Measurements from ENCODE around the gene AUTS2. TPM values are rescaled to one million over a fixed set of nuclear protein-coding genes. Genes with fewer than 3 reads are reported as not detected.

AUTS2 gene
- total RNA-seq, 1 experiment from 2014 or later = 4.6 TPM

- DNase-seq (ENCODE audit: low read depth) = no peak
Observed at GRCh38 chr7:69843653-69844052, 245.4 kb downstream of the AUTS2 start.

DNA sequence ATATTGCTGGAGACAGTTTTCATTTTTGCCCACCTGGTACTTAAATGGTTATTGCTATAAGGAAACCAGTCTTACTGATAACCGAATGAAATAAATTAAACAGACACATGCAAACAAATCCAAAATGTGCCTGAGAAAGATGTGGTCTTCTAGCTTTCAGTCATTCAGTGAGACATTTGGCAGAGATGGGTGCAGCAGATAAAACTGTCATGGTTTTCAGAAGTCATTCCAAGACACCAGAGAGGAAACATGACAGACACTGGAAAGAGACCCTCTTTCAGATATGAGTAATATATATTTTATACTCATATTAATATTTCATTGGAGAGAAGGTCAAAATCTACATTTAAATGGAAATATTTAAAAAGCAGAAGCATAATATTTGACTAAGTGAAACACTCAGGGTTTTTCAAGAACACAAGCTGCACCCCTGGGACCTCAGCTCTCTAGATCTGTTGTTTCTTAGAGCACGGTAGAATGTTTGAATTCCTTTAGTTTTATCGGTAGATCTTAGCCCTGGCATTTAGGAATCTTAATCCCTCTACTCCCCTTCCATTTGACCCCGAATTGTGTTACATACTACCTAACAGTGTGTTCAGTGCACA lies 246.1 kb downstream of the AUTS2 start:
- no peak for DNase-seq (ENCODE audit: low read depth)

DNA sequence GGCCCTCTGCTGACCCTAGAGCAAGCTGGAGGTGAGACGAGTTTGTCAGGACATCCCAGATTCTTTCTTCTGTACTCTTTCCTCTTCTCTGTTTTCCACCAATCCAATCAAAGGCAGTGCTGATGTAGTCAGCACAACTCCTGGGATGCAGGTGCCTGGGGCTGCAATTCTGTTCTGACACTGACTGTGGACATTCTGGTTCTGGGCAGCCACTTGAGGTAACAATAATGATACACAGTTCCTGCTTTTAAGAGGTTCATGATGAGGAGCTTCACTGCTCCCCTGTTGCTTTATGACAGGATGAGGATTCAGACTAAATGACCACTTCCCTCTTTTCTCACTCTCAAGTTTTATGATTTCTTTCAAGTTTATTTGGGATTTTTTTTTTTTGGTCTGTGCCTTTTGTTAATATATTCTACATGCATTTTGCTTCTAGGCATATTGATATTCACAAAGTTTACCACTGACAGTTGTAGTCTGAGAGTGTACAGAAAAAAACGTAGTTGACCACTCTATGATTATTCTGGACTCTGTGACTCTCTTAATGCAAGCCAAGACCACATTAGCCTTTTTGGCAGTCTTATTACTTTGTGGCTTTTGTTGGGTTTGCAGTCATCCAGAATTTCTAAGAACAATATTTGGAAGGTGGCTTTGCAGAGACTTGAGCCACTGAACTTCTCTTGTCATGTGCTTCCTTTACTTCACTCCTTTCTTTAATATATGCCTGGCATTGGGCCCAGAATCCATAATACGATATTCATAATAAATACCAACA lies 247.6 kb downstream of the AUTS2 start:
- DNase-seq (ENCODE audit: low read depth) = no peak

- DNase-seq (ENCODE audit: low read depth) = no peak
Observed at GRCh38 chr7:69847921-69848612, 249.8 kb downstream of the AUTS2 start.

DNA sequence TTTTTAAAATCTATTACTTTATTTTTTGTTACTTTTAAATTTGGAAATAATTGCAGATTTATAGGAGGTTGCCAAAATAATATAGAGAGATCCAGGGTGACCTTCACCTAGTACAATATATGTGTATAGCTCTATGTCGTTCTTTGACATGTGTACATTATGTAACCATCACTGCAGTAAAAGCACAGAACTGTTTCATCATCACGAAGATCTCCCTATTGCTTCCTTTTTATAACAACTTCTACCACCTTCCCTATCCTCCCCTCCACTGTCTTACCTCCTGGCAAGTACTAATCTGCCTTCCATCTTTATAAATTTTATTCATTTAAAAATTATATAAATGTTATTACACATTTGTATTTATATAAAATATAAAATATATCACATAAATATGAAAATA lies 251.0 kb downstream of the AUTS2 start:
- DNase-seq (ENCODE audit: low read depth) = no peak

- no peak for DNase-seq (ENCODE audit: low read depth)
Observed at GRCh38 chr7:69857014-69857413, 258.7 kb downstream of the AUTS2 start.

- DNase-seq (ENCODE audit: low read depth) = no peak
Observed at GRCh38 chr7:69858471-69858870, 260.2 kb downstream of the AUTS2 start.

DNA sequence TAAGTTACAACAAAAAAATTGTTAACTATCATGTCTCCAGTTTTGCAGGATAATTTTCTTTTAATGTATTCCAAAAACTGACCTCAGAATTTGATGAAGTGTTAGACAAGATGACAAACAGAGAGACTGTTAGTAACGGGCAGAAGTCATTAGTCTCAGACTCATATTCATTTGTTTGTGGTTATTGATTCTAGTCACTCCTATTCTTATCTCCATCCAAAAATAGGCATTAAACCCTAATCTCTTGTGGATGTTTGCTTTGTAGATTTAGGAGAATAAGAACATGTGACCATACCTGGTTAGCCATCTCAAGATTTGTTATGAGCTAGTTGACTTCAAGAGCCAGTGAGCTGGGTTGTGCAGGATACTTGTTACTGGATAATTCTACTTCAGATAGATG lies 261.1 kb downstream of the AUTS2 start:
- no peak for DNase-seq (ENCODE audit: low read depth)

DNA sequence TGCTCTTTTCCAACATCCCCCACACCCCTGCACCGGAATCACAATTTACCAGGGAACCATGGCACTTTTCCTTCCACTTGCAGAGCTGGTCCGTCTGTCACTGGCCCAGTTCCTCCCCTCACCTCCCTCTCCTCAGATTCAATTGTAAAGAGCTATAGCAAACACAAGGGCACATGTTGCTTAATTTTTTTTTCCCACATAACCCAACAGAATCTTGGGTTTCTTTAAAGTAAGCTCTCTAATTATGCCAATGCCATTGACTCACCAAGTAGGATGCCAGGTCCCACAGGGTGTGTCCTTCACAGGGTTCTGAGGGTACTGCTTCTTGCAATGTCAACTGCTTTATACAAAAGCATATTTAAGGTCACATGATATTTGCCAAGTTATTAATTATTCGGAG lies 262.2 kb downstream of the AUTS2 start:
- no peak for DNase-seq (ENCODE audit: low read depth)

GRCh38 chr7:69860941-69861622 lies 262.8 kb downstream of the AUTS2 start:
- no peak for DNase-seq (ENCODE audit: low read depth)

- no peak for DNase-seq (ENCODE audit: low read depth)
Observed at GRCh38 chr7:69862413-69863064, 264.3 kb downstream of the AUTS2 start.

GRCh38 chr7:69864274-69864673 lies 266.0 kb downstream of the AUTS2 start:
- no peak for DNase-seq (ENCODE audit: low read depth)

DNA sequence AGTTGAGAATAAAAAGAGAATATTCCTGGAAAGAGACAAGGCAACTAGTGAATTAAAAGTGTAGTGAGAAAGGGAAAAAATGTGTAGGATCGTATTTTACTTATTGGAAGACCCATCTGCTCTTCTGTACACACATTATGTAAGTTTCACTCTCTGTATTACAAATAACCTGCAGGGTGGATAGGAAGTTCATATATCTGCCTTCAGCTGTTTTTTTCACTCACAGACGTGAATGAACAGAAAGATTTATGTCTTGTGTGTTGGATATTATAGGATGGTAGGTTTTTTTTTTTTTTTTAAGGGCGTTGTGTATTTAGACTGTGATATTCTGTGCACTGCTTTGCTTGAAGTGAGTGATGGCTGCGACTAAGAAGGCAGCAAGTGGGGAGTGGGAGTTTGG lies 266.5 kb downstream of the AUTS2 start:
- no peak for DNase-seq (ENCODE audit: low read depth)

DNA sequence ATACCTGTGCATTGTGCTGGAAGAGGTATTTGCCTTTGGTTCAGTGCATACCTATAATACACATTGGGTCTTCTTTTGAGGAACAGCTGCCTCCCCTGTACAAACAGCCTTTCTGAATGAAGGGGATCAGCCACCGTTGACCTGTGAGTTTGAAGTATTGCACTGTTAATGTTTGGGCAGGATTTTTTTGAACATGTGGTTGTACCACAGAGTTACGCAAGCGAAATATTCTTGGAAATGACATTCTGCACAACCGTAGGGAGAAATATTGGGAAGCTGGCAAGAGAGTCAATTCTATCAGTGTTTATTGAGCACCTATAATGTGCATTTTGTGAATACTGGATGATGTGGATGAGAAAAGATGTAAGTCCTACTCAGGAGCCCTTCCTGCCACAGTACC lies 270.6 kb downstream of the AUTS2 start:
- DNase-seq (ENCODE audit: low read depth) = no peak

GRCh38 chr7:69871213-69871885 lies 273.1 kb downstream of the AUTS2 start:
- peak; percentile 78 for DNase-seq (ENCODE audit: low read depth)

DNA sequence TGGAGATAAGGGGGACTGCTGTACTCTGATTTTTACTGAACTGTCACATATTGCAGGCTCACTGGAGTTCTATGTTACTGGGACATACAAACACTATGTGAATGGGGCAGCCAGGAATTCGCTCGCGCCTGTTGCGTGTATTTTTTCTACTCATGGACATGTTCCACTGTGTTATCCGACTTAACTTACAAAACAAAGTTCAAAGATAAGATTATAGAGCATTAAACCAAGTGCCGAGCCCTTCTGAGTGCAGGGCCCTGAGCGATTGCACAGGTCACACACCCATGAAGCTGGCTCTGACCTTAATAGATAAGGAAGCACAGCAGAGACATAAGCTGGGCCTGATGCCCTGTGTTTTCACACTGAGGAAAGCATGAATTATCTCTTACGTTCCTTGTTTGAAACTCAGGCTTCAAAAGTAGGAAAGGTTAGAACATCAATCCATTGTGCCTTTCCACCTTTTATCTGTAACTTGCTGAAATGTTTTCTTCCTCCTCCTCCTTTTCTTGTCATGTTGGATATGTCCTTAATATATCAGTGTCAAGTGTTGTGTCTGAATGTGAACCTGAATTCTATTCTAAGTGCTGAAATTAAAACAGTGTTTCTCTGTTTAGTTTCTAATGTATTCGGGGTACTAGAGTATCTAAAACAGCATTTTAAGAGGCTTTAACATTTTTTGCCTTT lies 273.8 kb downstream of the AUTS2 start:
- no peak for DNase-seq (ENCODE audit: low read depth)

GRCh38 chr7:69873512-69873911 lies 275.2 kb downstream of the AUTS2 start:
- no peak for DNase-seq (ENCODE audit: low read depth)

DNA sequence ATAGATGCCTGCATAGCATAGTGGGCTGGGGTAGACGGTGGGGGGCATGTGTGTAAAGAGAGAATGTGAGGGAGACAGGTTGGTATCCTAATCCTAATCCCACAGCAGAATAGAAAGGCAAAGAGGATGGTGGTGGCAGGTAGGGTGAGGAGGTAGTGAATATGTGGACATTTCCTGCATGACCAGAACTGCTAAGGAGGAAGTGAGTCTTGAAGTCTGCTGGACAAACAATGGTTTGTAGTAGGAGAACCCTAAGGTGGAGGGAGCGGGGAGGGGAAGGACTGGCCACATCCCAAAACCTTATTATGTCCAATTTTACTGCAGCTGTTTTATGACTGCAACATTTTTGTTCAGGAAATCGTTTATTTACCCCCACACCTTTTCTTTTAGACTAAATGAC lies 279.7 kb downstream of the AUTS2 start:
- no peak for DNase-seq (ENCODE audit: low read depth)

GRCh38 chr7:69878591-69878990 lies 280.3 kb downstream of the AUTS2 start:
- DNase-seq (ENCODE audit: low read depth) = no peak

DNA sequence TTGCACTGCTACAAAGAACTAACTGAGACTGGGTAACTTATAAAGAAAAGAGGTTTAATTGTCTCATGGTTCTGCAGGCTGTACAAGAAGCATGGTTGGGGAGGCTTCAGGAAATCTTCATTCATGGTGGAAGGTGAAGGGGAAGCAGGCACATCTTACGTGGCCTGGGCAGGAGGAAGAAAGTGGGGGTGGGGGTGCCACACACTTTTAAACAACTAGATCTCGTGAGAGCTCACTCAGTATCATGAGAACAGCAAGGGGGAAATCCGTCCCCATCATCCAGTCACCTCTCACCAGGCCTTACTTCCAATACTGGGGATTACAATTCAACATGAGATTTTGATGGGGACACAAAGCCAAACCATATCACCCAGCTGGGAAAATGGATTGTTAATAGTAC lies 281.7 kb downstream of the AUTS2 start:
- no peak for DNase-seq (ENCODE audit: low read depth)

Data from HT1080 (cell line).